22Rv1 (cell line): ENCODE results near the gene SLC35E4.

ENCODE experiments used
- ZFX ChIP-seq: fragments of 450-650 bp; IDR thresholded peaks from 2 replicates; pipeline ENCODE4 v1.6.1; 2017; ENCODE audit warnings: antibody characterized with exemption, borderline replicate concordance
- TF ChIP-seq, protein P1 (sequence below): fragments of 450-650 bp; IDR thresholded peaks from 2 replicates; pipeline ENCODE4 v1.5.1; 2017; ENCODE audit warnings: mild to moderate bottlenecking

DNA sequence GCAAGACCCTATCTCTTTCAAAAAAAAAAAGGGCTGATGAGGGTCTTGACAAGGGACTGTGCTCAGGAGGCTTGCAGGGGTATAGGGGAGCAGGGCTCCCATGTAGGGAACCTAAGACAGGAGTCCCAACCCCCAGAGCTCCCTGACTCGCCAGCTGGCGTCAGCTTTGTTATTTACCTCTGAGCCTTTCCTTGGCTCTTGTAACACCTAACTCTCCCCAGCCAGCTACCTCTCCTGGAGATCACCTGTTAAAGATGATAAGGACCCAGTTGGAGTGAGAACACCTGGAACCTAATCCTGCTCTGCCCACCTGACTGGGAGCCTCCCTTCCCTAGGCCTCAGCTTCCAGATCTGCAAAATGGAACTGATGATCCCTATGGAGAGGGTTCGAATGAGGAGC, 13.2 kb downstream of the SLC35E4 start:
- TF ChIP-seq, protein P1, sequence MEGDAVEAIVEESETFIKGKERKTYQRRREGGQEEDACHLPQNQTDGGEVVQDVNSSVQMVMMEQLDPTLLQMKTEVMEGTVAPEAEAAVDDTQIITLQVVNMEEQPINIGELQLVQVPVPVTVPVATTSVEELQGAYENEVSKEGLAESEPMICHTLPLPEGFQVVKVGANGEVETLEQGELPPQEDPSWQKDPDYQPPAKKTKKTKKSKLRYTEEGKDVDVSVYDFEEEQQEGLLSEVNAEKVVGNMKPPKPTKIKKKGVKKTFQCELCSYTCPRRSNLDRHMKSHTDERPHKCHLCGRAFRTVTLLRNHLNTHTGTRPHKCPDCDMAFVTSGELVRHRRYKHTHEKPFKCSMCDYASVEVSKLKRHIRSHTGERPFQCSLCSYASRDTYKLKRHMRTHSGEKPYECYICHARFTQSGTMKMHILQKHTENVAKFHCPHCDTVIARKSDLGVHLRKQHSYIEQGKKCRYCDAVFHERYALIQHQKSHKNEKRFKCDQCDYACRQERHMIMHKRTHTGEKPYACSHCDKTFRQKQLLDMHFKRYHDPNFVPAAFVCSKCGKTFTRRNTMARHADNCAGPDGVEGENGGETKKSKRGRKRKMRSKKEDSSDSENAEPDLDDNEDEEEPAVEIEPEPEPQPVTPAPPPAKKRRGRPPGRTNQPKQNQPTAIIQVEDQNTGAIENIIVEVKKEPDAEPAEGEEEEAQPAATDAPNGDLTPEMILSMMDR: no peak
- no peak for TF ChIP-seq ZFX
